GM19372 (cell line): ENCODE measurements around the gene SIGLEC1.

Experiments used
- ATAC-seq: cut with Tn5 transposase; IDR thresholded peaks from one replicate; pipeline ENCODE4 v1.9.1; 2021; ENCODE audit warnings: mild to moderate bottlenecking, low read depth, moderate library complexity; ENCODE audit not compliant: unreplicated experiment

SIGLEC1 gene

GRCh38 chr20:3744806-3745685 is 32.6 kb upstream of the SIGLEC1 start:
- no peak for ATAC-seq

GRCh38 chr20:3744037-3744436 is 31.6 kb upstream of the SIGLEC1 start:
- no peak for ATAC-seq

- ATAC-seq: no peak
Measured at GRCh38 chr20:3743251-3743650, 30.9 kb upstream of the SIGLEC1 start.

- no peak for ATAC-seq
Measured at GRCh38 chr20:3741836-3742458, 29.5 kb upstream of the SIGLEC1 start.

DNA sequence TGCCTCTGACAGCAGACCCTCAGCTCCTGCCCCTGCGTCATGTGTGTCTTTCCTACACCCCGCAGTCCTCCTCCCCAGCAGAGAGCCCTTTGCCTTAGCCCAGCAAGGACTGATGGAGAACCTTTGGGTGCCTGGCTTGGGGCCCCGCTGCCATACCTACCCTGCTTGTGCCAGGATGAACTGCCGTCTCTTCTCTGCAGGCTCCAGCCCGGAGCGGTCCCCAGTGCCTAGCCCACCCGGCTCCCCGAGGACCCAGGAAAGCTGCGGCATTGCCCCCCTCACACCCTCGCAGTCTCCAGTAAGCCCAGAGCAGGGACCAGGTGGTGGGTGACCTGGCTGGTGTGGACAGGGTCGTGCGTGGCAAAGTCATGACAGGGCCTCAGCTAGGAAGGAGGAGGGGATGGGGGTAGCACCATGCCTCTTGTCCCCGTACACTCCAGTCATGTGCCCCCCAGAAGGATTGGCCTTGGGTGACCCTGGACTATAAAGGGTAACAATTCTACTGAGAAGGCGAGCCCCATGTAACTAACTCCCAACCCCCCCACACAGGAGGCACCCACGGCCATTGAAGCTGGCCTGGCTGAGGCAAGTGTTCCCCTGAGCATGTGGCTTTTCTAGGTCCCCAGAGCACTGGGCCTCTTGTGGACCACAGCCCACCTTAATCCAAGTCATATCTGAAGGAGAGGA is 28.4 kb upstream of the SIGLEC1 start:
- no peak for ATAC-seq

- no peak for ATAC-seq
Measured at GRCh38 chr20:3739926-3740451, 27.6 kb upstream of the SIGLEC1 start.

GRCh38 chr20:3739054-3739925 is 26.9 kb upstream of the SIGLEC1 start:
- ATAC-seq: no peak

GRCh38 chr20:3738111-3739053 is 26.0 kb upstream of the SIGLEC1 start:
- no peak for ATAC-seq

- ATAC-seq: no peak
Measured at GRCh38 chr20:3735768-3736167, 23.4 kb upstream of the SIGLEC1 start.

- no peak for ATAC-seq
Measured at GRCh38 chr20:3734111-3734843, 21.9 kb upstream of the SIGLEC1 start.

- no peak for ATAC-seq
Measured at GRCh38 chr20:3733119-3733995, 21.0 kb upstream of the SIGLEC1 start.

GRCh38 chr20:3732327-3733118 is 20.1 kb upstream of the SIGLEC1 start, which contains the start of gene HSPA12B:
Gene HSPA12B, plus strand, starts transcription at chr20:3732685. Its CDS starts 5,990 bp downstream, at chr20:3738675.
- no peak for ATAC-seq

GRCh38 chr20:3731944-3732326 is 19.5 kb upstream of the SIGLEC1 start:
- ATAC-seq: no peak

DNA sequence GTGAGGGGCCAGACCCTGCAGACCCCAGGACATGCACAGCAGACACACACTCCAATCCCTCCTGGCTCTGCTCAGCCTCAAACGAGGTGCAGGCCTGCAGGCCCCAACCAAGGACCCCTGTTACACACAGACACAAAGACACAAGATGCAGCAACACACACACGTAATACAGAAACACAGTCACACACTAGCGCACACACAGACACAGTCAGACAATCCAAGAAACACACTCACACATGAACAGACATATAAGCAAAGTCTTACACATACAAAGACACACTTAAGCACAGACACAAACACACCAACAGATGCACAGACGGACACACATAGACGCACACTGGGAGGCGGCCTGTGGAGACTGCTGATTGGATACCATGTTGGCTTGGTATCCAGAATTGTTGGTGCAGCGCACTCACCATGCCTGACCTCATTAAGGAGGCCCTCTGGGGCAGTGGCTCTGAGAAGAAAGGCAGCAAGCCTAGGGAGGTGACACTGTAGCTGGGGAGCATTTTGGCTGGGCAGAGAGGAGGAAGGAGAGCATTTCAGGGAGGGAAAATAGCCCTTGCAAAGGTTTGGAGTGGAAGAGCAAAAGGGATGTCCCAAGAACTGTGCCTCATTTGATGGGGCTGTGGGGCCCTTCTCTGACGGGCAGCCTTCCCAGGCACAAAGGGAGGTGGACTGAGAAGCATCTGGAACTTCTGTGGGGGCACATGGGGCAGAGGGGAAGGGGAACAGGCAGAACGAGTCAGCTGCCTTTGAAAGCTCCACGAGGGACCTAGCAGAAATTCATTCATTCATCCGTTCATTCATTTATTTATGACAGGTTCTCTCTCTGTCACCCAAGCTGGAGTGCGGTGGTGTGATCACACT is 18.6 kb upstream of the SIGLEC1 start:
- ATAC-seq: no peak

- no peak for ATAC-seq
Measured at GRCh38 chr20:3729811-3730540, 17.6 kb upstream of the SIGLEC1 start.
